AG04450 (cell line): ENCODE measurements around the gene GID8. TPM values are rescaled to one million over a fixed set of nuclear protein-coding genes. Genes with fewer than 3 reads are reported as not detected.

Experiments used
- CTCF ChIA-PET: fragments of 300-600, 350-600 bp; formaldehyde crosslinking; extraction: SDS; loops from one replicate; lab custom pipeline; 2022; ENCODE audit warnings: antibody characterized with exemption, inconsistent platforms; lab: Charles Lee
- POLR2A ChIA-PET: fragments of 350-600 bp; formaldehyde crosslinking; extraction: SDS; loops from one replicate; lab custom pipeline; 2021; ENCODE audit warnings: antibody characterized with exemption, inconsistent platforms; lab: Yijun Ruan, JAX
- DNase-seq: peaks from one replicate; pipeline ENCODE4 v3.0.0-alpha.2; 2011; ENCODE audit warnings: low read depth, low spot score
- H3K27ac ChIP-seq: one replicate; pipeline ENCODE4 v1.5.1; 2012; ENCODE audit warnings: low read depth, low read length, control low read depth
- H3K27me3 ChIP-seq: one replicate; pipeline ENCODE4 v1.6.0; 2012; ENCODE audit warnings: low read length; ENCODE audit not compliant: control insufficient read depth, insufficient read depth
- H3K4me3 ChIP-seq: 2 replicates; pipeline ENCODE4 v1.5.1; 2011; ENCODE audit warnings: mild to moderate bottlenecking, low read depth, low read length, control low read depth
- H3K9me3 ChIP-seq: 2 replicates; pipeline ENCODE4 v1.5.1; 2012; ENCODE audit warnings: low read length; ENCODE audit not compliant: control insufficient read depth, insufficient read depth
- CTCF ChIP-seq: IDR thresholded peaks from 2 replicates; pipeline ENCODE4 v1.5.1; 2011; ENCODE audit warnings: low read depth, low read length, control low read depth, inconsistent platforms
- polyA plus RNA-seq: library from polyadenylated mRNA; depleted of rRNA; stranded (reverse); fragments of >200 nt; gene quantifications from 2 replicates; pipeline ENCODE4 v1.2.3, GENCODE V29; 2011

Gene GID8
- polyA plus RNA-seq, 1 experiment: 24.4 TPM

DNA sequence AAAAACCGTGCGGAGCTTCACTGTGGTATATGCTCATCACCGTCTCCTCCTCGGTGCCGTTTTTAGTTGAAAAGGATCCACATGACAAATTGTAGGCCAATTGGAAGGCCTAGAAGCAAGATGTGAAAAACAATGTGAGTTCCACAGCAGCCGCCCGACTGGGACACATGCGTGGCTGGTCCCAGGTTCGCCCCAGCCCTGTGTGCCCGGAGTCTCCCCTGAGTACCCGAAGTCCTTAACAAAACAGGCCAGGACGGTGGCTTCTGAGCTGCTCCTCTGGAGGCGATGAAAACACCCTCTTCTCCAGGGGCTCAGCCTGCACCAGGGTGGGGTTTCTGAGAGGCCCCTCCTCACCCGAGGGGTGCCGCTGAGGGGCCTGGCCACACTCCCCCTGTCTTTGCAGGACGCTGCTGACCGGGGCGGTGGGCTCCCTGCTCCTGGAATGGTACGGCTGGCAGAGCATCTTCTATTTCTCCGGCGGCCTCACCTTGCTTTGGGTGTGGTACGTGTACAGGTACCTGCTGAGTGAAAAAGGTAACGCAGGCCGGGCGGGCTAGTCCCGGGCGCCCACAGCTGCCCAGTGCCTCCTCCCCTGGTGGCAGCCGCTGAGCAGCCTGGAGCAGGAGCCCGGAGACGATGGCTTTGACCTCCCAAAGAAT is 24.4 kb downstream of the GID8 start:
- H3K9me3 ChIP-seq: no peaks in the 10 kb centered on the region; the same call in 1 of the 2 replicates
- no peak overlapping the region for H3K27ac ChIP-seq
- TF ChIP-seq CTCF: no peak
- POLR2A ChIA-PET: no interaction called here
- DNase-seq: no peak
- H3K27me3 ChIP-seq: peaks cover 4% of the 10 kb centered on the region
- CTCF ChIA-PET: no interaction called here
- H3K4me3 ChIP-seq: no peak overlapping the region

- ChIA-PET CTCF (no interaction called here), POLR2A (no interaction called here)
- peaks cover 4% of the 10 kb centered on the region for H3K27me3 ChIP-seq
- no peak for DNase-seq
- no peaks in the 10 kb centered on the region; the same call in 1 of the 2 replicates for H3K9me3 ChIP-seq
- H3K27ac ChIP-seq: no peak overlapping the region
- TF ChIP-seq CTCF: no peak
- no peak overlapping the region for H3K4me3 ChIP-seq
These were observed 25.1 kb downstream of the GID8 start for GRCh38 chr20:62962891-62963613.

DNA sequence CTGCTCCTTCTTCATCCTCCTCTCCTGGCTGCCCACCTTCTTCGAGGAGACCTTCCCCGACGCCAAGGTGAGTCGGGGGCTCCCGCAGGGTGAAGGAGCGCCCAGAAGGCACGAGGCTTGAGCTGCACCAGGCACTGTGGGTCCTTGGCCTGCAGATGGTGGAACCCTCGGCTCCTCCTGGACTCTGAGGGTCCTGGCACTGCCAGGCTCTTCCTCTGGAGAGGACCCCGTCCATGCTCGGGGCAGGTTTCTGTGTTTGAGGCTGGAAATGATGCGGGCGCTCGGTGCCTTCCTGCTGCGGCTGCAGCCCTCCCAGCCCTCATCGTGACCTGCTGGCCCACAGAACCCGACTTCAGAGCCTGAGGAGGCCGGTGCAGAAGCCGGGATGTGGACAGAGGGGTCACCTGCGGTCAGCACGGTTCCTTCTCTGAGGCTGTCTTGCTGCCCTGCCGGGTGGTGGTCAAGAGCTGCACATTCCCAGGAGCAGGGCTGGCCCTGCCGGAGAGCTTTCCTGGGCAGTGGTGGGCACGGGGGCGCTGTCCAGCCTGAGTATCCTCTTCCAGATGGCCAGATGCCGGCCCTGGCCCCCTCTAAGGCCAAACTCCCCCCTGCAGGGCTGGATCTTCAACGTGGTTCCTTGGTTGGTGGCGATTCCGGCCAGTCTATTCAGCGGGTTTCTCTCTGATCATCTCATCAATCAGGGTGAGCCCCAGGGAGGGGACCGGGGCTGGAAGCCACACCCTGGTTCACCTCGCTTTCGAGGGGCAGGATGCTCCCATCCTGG is 25.9 kb downstream of the GID8 start:
- CTCF ChIA-PET: no interaction called here
- Histone ChIP-seq H3K9me3 (no peaks in the 10 kb centered on the region; the same call in 1 of the 2 replicates), H3K27ac (no peak overlapping the region), H3K4me3 (no peak overlapping the region), H3K27me3 (peaks cover 7% of the 10 kb centered on the region)
- DNase-seq: no peak
- no peak for TF ChIP-seq CTCF
- POLR2A ChIA-PET: interaction anchor here (0.6 to 1.0 kb wide), 2 partner anchors 9 to 10 kb away, joined by 4 read pairs; no protein-coding TSS in a partner anchor

DNA sequence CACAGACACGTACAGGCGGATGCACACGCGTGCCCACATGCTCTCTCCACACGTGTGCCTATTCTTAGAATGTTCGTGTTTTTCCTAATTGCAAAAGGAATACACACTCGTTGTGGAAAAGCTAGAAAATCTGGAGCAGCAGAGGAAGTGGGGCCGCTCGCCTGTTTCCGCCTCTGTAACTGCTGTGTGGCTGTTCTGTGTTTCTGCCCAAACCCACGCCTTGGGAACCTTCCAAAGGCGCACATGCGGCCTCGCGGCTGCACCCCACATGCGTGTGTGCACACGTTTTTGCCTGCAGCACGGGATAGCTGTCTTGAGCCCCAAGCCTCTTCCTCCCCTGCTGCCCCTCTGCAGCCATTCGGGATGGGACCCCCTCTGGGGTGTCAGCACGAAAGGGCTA is 26.8 kb downstream of the GID8 start:
- H3K9me3 ChIP-seq: no peaks in the 10 kb centered on the region
- ChIA-PET CTCF (interaction anchor here (1.4 kb wide), 1 partner anchor 44 kb away, joined by 4 read pairs; no protein-coding TSS in a partner anchor), POLR2A (interaction anchor here (0.6 to 1.0 kb wide), 2 partner anchors 10 to 11 kb away, joined by 4 read pairs; no protein-coding TSS in a partner anchor)
- peaks cover 10% of the 10 kb centered on the region for H3K27me3 ChIP-seq
- DNase-seq: no peak
- H3K4me3 ChIP-seq: no peak overlapping the region
- no peak for TF ChIP-seq CTCF
- H3K27ac ChIP-seq: no peak overlapping the region
